HepG2 (cell line): Measurements from ENCODE around the gene SPESP1. TPM values are rescaled to one million over a fixed set of nuclear protein-coding genes. Genes with fewer than 3 reads are reported as not detected.

Experiments used
- ATAC-seq: fragments of 200-7000 bp; cut with Tn5 transposase; 3 replicates; pipeline ENCODE4 v1.9.1; 2020; ENCODE audit warnings: mild to moderate bottlenecking, moderate library complexity
- BruUV-seq: library from RNA; stranded (reverse); fragments of 400-500 nt; replicated peaks from 2 replicates; lab custom pipeline; 2021; lab: Mats Ljungman, UMichigan
- CTCF ChIA-PET: fragments of 300-600 bp; formaldehyde crosslinking; extraction: SDS; loops from one replicate; lab custom pipeline; 2021; ENCODE audit warnings: low total read pairs, inconsistent platforms, low intra/inter-chr PET ratio; lab: Yijun Ruan, JAX
- POLR2A ChIA-PET: fragments of 350-600 bp; sonication (Branson Sonifier 250); formaldehyde crosslinking; loops from one replicate; lab custom pipeline; 2020; ENCODE audit warnings: antibody characterized with exemption, inconsistent platforms; lab: Yijun Ruan, JAX
- DNase-seq: peaks from one replicate; pipeline ENCODE4 v3.0.0-alpha.2; 2015; ENCODE audit warnings: low spot score
- FAIRE-seq: peaks from 3 replicates; lab custom pipeline; 2011; peaks lifted over from hg19 to GRCh38; lab: Jason Lieb, UNC
- H2AFZ ChIP-seq: one replicate; pipeline ENCODE4 v1.6.1; 2011; ENCODE audit warnings: low read length, inconsistent platforms
- H3K27ac ChIP-seq: fragments of 300-600 bp; 3 replicates; pipeline ENCODE4 v1.8.0; 2011; ENCODE audit warnings: mixed run types, mild to moderate bottlenecking, mixed read lengths, low read length, inconsistent platforms; ENCODE audit not compliant: insufficient read depth; ENCODE audit errors: extremely low read length
- H3K27me3 ChIP-seq, 2 experiments: fragments of 200-600 bp in 1 of 2; 2 replicates in 1 of 2; 3 replicates in 1 of 2; pipeline versions ENCODE4 v1.6.0 to v1.8.0; 2011; ENCODE audit warnings: low read length in 2 of 2, mild to moderate bottlenecking in 2 of 2, moderate library complexity in 2 of 2, inconsistent platforms in 1 of 2; ENCODE audit not compliant: insufficient read depth in 2 of 2, control insufficient read depth in 1 of 2
- H3K36me3 ChIP-seq, 2 experiments: fragments of 200-600 bp in 1 of 2; replicated peaks in 1 of 2; 2 replicates in 1 of 2; 3 replicates in 1 of 2; pipeline versions ENCODE4 v1.5.1 to v1.8.0; 2011; ENCODE audit warnings: low read length in 2 of 2, inconsistent platforms in 1 of 2; ENCODE audit not compliant: insufficient read depth in 2 of 2, control insufficient read depth in 1 of 2
- H3K4me1 ChIP-seq: 2 replicates; pipeline ENCODE4 v1.5.1; 2012; ENCODE audit warnings: low read length, inconsistent platforms; ENCODE audit not compliant: insufficient read depth
- H3K4me2 ChIP-seq: 2 replicates; pipeline ENCODE4 v1.6.0; 2011; ENCODE audit warnings: low read depth, low read length, inconsistent platforms
- H3K4me3 ChIP-seq, 3 experiments: fragments of 200-600 bp in 1 of 3; sonication (generic), shearing (Covaris generic) in 1 of 3; replicated peaks in 1 of 3; 2 replicates each; pipeline ENCODE4 v1.5.1; 2011 to 2016; ENCODE audit warnings: low read length in 3 of 3, inconsistent platforms in 2 of 3, low read depth in 2 of 3, mild to moderate bottlenecking in 2 of 3, control low read depth in 1 of 3, mixed read lengths in 1 of 3; ENCODE audit not compliant: insufficient read depth in 1 of 3
- H3K79me2 ChIP-seq: one replicate; pipeline ENCODE4 v1.6.1; 2011; ENCODE audit warnings: low read length, inconsistent platforms; ENCODE audit not compliant: insufficient read depth
- H3K9ac ChIP-seq: 2 replicates; pipeline ENCODE4 v1.6.0; 2011; ENCODE audit warnings: mild to moderate bottlenecking, low read depth, low read length, inconsistent platforms; ENCODE audit not compliant: insufficient read depth
- H3K9me3 ChIP-seq: 2 replicates; pipeline ENCODE4 v1.5.1; 2012; ENCODE audit warnings: mild to moderate bottlenecking, low read length
- H4K20me1 ChIP-seq: 2 replicates; pipeline ENCODE4 v1.6.0; 2011; ENCODE audit warnings: inconsistent platforms, mild to moderate bottlenecking, low read length, moderate library complexity; ENCODE audit not compliant: insufficient read depth
- BCLAF1 ChIP-seq: fragments of 450-650 bp; IDR thresholded peaks from 2 replicates; pipeline ENCODE4 v1.6.1; 2017; ENCODE audit warnings: mild to moderate bottlenecking
- CEBPG ChIP-seq: IDR thresholded peaks from 2 replicates; pipeline ENCODE4 v1.6.1; 2016
- CENPBD1 ChIP-seq: sonication (generic); formaldehyde crosslinking; IDR thresholded peaks from 2 replicates; pipeline ENCODE4 v1.8.0; 2022; ENCODE audit warnings: missing genetic modification reagents, low read depth, mild to moderate bottlenecking, borderline replicate concordance
- GRHL1 ChIP-seq: sonication (generic); formaldehyde crosslinking; conservative IDR thresholded peaks from 2 replicates; pipeline ENCODE4 v1.8.0; 2022; ENCODE audit warnings: missing genetic modification reagents
- MAFK ChIP-seq, 2 experiments: IDR thresholded peaks in 1 of 2; conservative IDR thresholded peaks in 1 of 2; 2 replicates each; pipeline ENCODE4 v1.6.1; 2011; ENCODE audit warnings: improper control_type of control experiment in 2 of 2, low read length in 2 of 2
- NCOA5 ChIP-seq: sonication (generic); formaldehyde crosslinking; IDR thresholded peaks from 2 replicates; pipeline ENCODE4 v1.4.0; 2020; ENCODE audit warnings: missing genetic modification reagents
- NFIC ChIP-seq: IDR thresholded peaks from 2 replicates; pipeline ENCODE4 v1.6.1; 2012; ENCODE audit warnings: mild to moderate bottlenecking, low read length, inconsistent platforms
- SP2 ChIP-seq: sonication (generic); formaldehyde crosslinking; IDR thresholded peaks from 2 replicates; pipeline ENCODE4 v1.5.1; 2020; ENCODE audit warnings: mild to moderate bottlenecking, missing genetic modification reagents
- ZBTB26 ChIP-seq: IDR thresholded peaks from 2 replicates; pipeline ENCODE4 v1.6.1; 2016; ENCODE audit warnings: missing compliant biosample characterization, missing genetic modification reagents, borderline replicate concordance
- ZNF343 ChIP-seq: sonication (generic); formaldehyde crosslinking; IDR thresholded peaks from 2 replicates; pipeline ENCODE4 v1.4.0; 2020; ENCODE audit warnings: mild to moderate bottlenecking, missing genetic modification reagents
- ZNF496 ChIP-seq: sonication (generic); formaldehyde crosslinking; IDR thresholded peaks from 2 replicates; pipeline ENCODE4 v1.8.1; 2023; ENCODE audit warnings: mild to moderate bottlenecking, moderate library complexity, missing genetic modification reagents; ENCODE audit not compliant: insufficient replicate concordance
- WGBS: methylation state at CpG from one replicate; pipeline ENCODE4 v1.1.6; 2017; ENCODE audit warnings: low lambda C conversion rate; 5-methylcytosine and 5-hydroxymethylcytosine counted together
- in situ Hi-C: cut with HindIII; loops from 2 replicates; pipeline ENCODE4 v1.10.0; 2017; ENCODE audit warnings: low pct_unique_long_range_greater_than_20kb; ENCODE audit not compliant: extremely low pct_ligation_motif_present
- intact Hi-C: fragments of 100-400 bp; cut with micrococcal nuclease; formaldehyde crosslinking; loops from one replicate; pipeline ENCODE4 v1.10.0; 2022; ENCODE audit not compliant: unreplicated experiment
- polyA plus RNA-seq, 8 experiments: library from polyadenylated mRNA; depleted of rRNA in 3 of 8; stranded (reverse) in 7 of 8; unstranded in 1 of 8; fragments of >200 nt; fragmentation: Illumina TruSeq in 4 of 8; extraction: Trizol in 4 of 8; gene quantifications; 2 replicates each; pipeline versions ENCODE4 v1.2.1 to v1.2.3, GENCODE V29; 2011 to 2016; ENCODE audit warnings: low read depth in 4 of 8, missing spikeins in 1 of 8, mixed read lengths in 1 of 8; ENCODE audit not compliant: insufficient read depth in 1 of 8
- total RNA-seq, 5 experiments: library from RNA; depleted of rRNA; stranded (reverse); fragments of >200 nt; fragmentation: Illumina TruSeq; extraction: Trizol; gene quantifications; 2 replicates each; pipeline ENCODE4 v1.2.3, GENCODE V29; 2016; ENCODE audit warnings: low read depth in 1 of 5

The SPESP1 gene
- total and polyA plus RNA-seq, 2 of the 13 experiments (the other 11 are each of a cell fraction or from before 2014, with no cell fraction given), result not detected

- Histone ChIP-seq H4K20me1 (no peaks in the 10 kb centered on the region), H2AFZ (no peak overlapping the region), H3K27ac (no peak overlapping the region), H3K79me2 (no peaks in the 10 kb centered on the region), H3K9me3 (no peaks in the 10 kb centered on the region), H3K9ac (no peak overlapping the region), H3K4me2 (no peak overlapping the region), H3K27me3 (peaks cover 0 to 13% of the 10 kb centered on the region in 2 experiments; a peak in 3 of 5 replicates), H3K4me3 (no peak overlapping the region), H3K36me3 (no peaks in the 10 kb centered on the region), H3K4me1 (no peaks in the 10 kb centered on the region)
- 13% methylated on average over 3 of the region's 3 CpGs for WGBS
- FAIRE-seq (no peak), DNase-seq (no peak), ATAC-seq (no peak)
- no TSS peak for BruUV-seq
- intact Hi-C loops, result no loop called here
- TF ChIP-seq GRHL1 (CRISPR knock-in tag) (no peak), CENPBD1 (no peak), ZBTB26 (no peak), SP2 (no peak), ZNF496 (CRISPR knock-in tag) (no peak), MAFK (conservative IDR thresholded peaks at IDR 0.05 in 1 of 2, IDR thresholded peaks at IDR 0.05 in 1 of 2; ENCODE audit: low read length in 2 of 2) (no peak), BCLAF1 (no peak), ZNF343 (CRISPR knock-in tag) (no peak), NCOA5 (CRISPR knock-in tag) (no peak), NFIC (no peak), CEBPG (CRISPR knock-in tag) (no peak)
- CTCF ChIA-PET, result no interaction called here
- POLR2A ChIA-PET, result no interaction called here
- in situ Hi-C loops, result no loop called here
These were observed 27.4 kb downstream of the SPESP1 start for GRCh38 chr15:68957696-68958095.
